Kidney tubule cell (primary cell): ENCODE results near the gene CD209.
"Not testable (repeated sequence)": the region's sequence is repeated elsewhere in the genome, so short reads cannot be mapped to it uniquely, and the experiment has no call there.

Experiments
- DNase-seq: peaks from one replicate; pipeline ENCODE4 v3.0.0-alpha.2; 2018; ENCODE audit warnings: low spot score

The CD209 gene

GRCh38 chr19:7769171-7769570, 21.8 kb upstream of the CD209 start:
- DNase-seq = no peak

- no peak for DNase-seq
Measured at GRCh38 chr19:7767487-7767886, 20.2 kb upstream of the CD209 start.

GRCh38 chr19:7766535-7766934, 19.2 kb upstream of the CD209 start:
- DNase-seq = no peak

- not testable (repeated sequence) for DNase-seq
Measured at GRCh38 chr19:7765043-7765442, 17.7 kb upstream of the CD209 start.

- not testable (repeated sequence) for DNase-seq
Measured at GRCh38 chr19:7764157-7764556, 16.8 kb upstream of the CD209 start.

- no peak for DNase-seq
Measured at GRCh38 chr19:7763696-7764095, 16.4 kb upstream of the CD209 start.

- DNase-seq = no peak
Measured at GRCh38 chr19:7762719-7763293, 15.5 kb upstream of the CD209 start, which contains the start of gene CLEC4M. TSS of gene CLEC4M (plus strand) at chr19:7763243. CDS start at chr19:7763267, 24 bp downstream.

- DNase-seq = no peak
Measured at GRCh38 chr19:7759156-7759555, 11.8 kb upstream of the CD209 start.

- DNase-seq = no peak
Measured at GRCh38 chr19:7757358-7757757, 10.0 kb upstream of the CD209 start.

- no peak for DNase-seq
Measured at GRCh38 chr19:7756258-7756657, 8.9 kb upstream of the CD209 start.

GRCh38 chr19:7751157-7751783, 3.9 kb upstream of the CD209 start:
- peak; percentile 75 for DNase-seq

- peak; percentile 4 for DNase-seq
Measured at GRCh38 chr19:7748756-7749155, 1.4 kb upstream of the CD209 start.

GRCh38 chr19:7748171-7748570, 837 bp upstream of the CD209 start:
- no peak for DNase-seq

GRCh38 chr19:7746306-7746705, 1.0 kb downstream of the CD209 start:
- DNase-seq = not testable (repeated sequence)

GRCh38 chr19:7744871-7745650, 2.3 kb downstream of the CD209 start:
- no peak for DNase-seq

GRCh38 chr19:7744199-7744786, 3.0 kb downstream of the CD209 start:
- DNase-seq = no peak

- DNase-seq = no peak
Measured at GRCh38 chr19:7743425-7743841, 3.9 kb downstream of the CD209 start.

GRCh38 chr19:7742991-7743390, 4.3 kb downstream of the CD209 start:
- DNase-seq = no peak

- DNase-seq = no peak
Measured at GRCh38 chr19:7742575-7742974, 4.8 kb downstream of the CD209 start.

- no peak for DNase-seq
Measured at GRCh38 chr19:7740682-7741054, 6.7 kb downstream of the CD209 start.

GRCh38 chr19:7739801-7740681, 7.3 kb downstream of the CD209 start:
- DNase-seq = no peak

GRCh38 chr19:7739211-7739755, 8.1 kb downstream of the CD209 start:
- no peak for DNase-seq
